ENCODE results near the gene TMOD4. TPM values are rescaled to one million over a fixed set of nuclear protein-coding genes. Genes with fewer than 3 reads are reported as not detected.

The TMOD4 gene
- total and polyA plus RNA-seq, 2 experiments from 2014 or later: 1.3 TPM; not detected in 1

- H3K27ac ChIP-seq (ENCODE audit: low read depth): no peak overlapping the region
- Mint-ChIP-seq H3K27me3 (ENCODE audit: insufficient read depth, low read depth, poor library complexity) (peaks cover 37% of the 10 kb centered on the region), H3K4me1 (peaks cover 39% of the 10 kb centered on the region), H3K4me3 (no peak overlapping the region; the same call in 2 of the 3 replicates), H3K27ac (no peak overlapping the region), H3K9me3 (no peaks in the 10 kb centered on the region), H3K36me3 (ENCODE audit: low read depth) (no peaks in the 10 kb centered on the region; the same call in 2 of the 3 replicates)
- H4K20me1 ChIP-seq (replicated peaks; ENCODE audit: insufficient read depth): peaks cover 5% of the 10 kb centered on the region; the same call in 1 of the 2 replicates
- H3F3A ChIP-seq (replicated peaks; ENCODE audit: low read depth): peaks cover 9% of the 10 kb centered on the region; the same call in 1 of the 2 replicates
- H3K4me1 ChIP-seq (ENCODE audit: insufficient read depth): peaks cover 35% of the 10 kb centered on the region
- H3K79me2 ChIP-seq (replicated peaks; ENCODE audit: insufficient read depth): no peaks in the 10 kb centered on the region; the same call in 1 of the 2 replicates
- no peak overlapping the region for H2AFZ ChIP-seq
- H3K4me2 ChIP-seq: peak overlapping the region; percentile 98
- DNase-seq (ENCODE audit: low spot score) (peak; percentile 32), ATAC-seq (no peak)
- H3K4me3 ChIP-seq: peak overlapping the region; percentile 96; the same call in 1 of the 2 replicates
- H3K9me2 ChIP-seq (ENCODE audit: insufficient read depth): no peaks in the 10 kb centered on the region
- no peak for TF ChIP-seq STAT1 (IDR thresholded peaks at IDR 0.05; ENCODE audit: unreplicated experiment)
- no peak for TF ChIP-seq ETS1 (IDR thresholded peaks at IDR 0.05)
- no peak for TF ChIP-seq REST (IDR thresholded peaks at IDR 0.05; ENCODE audit: unreplicated experiment)
- no peak for TF ChIP-seq ZNF114 (CRISPR knock-in tag; IDR thresholded peaks at IDR 0.05)
- TF ChIP-seq NANOG (IDR thresholded peaks at IDR 0.05; ENCODE audit: borderline replicate concordance): no peak
- TF ChIP-seq CTCF (conservative IDR thresholded peaks at IDR 0.05; ENCODE audit: low read depth in 2 of 2): no peak
- no peak for TF ChIP-seq EZH2phosphoT487 (IDR thresholded peaks at IDR 0.05; ENCODE audit: unreplicated experiment)
- TF ChIP-seq JUNB (IDR thresholded peaks at IDR 0.05; ENCODE audit: unreplicated experiment): no peak
- TF ChIP-seq POLR2AphosphoS5 (IDR thresholded peaks at IDR 0.05; ENCODE audit: low read depth): no peak
- no peak for TF ChIP-seq CREB1 (CRISPR knock-in tag; IDR thresholded peaks at IDR 0.05; ENCODE audit: low read depth)
- no peak for TF ChIP-seq EZH2 (IDR thresholded peaks at IDR 0.05; ENCODE audit: low read depth, unreplicated experiment)
- TF ChIP-seq ZNF331 (CRISPR knock-in tag; IDR thresholded peaks at IDR 0.05; ENCODE audit: low read depth): no peak
- no peak for TF ChIP-seq ZNF462 (CRISPR knock-in tag; IDR thresholded peaks at IDR 0.05)
- H3K27me3 ChIP-seq (ENCODE audit: insufficient read depth): peaks cover 29% of the 10 kb centered on the region
- H3K36me3 ChIP-seq (ENCODE audit: insufficient read depth): no peaks in the 10 kb centered on the region
Measured at GRCh38 chr1:151143057-151143435, 32.7 kb downstream of the TMOD4 start.
